Sigmoid colon (tissue), 7 donors: ENCODE results near the gene PCGF5. TPM values are rescaled to one million over a fixed set of nuclear protein-coding genes. Genes with fewer than 3 reads are reported as not detected.

Experiments used
- DNase-seq: peaks from one replicate; pipeline ENCODE4 v3.0.0-alpha.2; 2019
- H3K27ac ChIP-seq, 4 donors: fragments of 200-600 bp; sonication (generic); one replicate each; pipeline ENCODE4 v1.5.1; 2016 to 2019; ENCODE audit warnings: mild to moderate bottlenecking in 1 of 4
- H3K27me3 ChIP-seq, 3 donors: fragments of 200-600 bp; sonication (generic); one replicate each; pipeline ENCODE4 v1.5.1; 2019; ENCODE audit warnings: mild to moderate bottlenecking in 1 of 3
- H3K36me3 ChIP-seq, 4 donors: fragments of 200-600 bp; sonication (generic); one replicate each; pipeline ENCODE4 v1.5.1; 2016 to 2019
- H3K4me1 ChIP-seq, 4 donors: fragments of 200-600 bp; sonication (generic); one replicate each; pipeline ENCODE4 v1.5.1; 2017 to 2019
- H3K4me3 ChIP-seq, 4 donors: fragments of 200-600 bp; sonication (generic); one replicate each; pipeline ENCODE4 v1.5.1; 2017 to 2019; ENCODE audit warnings: mild to moderate bottlenecking in 2 of 4, moderate library complexity in 1 of 4
- H3K9me3 ChIP-seq, 4 donors: fragments of 200-600 bp in 3 of 4; sonication (generic) in 3 of 4; one replicate each; pipeline versions ENCODE4 v1.5.1 to v1.6.1; 2013 to 2019
- EP300 ChIP-seq, 4 donors: sonication (generic); formaldehyde crosslinking; IDR thresholded peaks; one replicate each; pipeline ENCODE4 v1.6.1; 2017; ENCODE audit warnings: antibody characterized with exemption in 4 of 4
- POLR2A ChIP-seq, 2 donors: fragments of 450-650 bp; IDR thresholded peaks; one replicate each; pipeline ENCODE4 v1.6.1; 2016; ENCODE audit warnings: antibody characterized with exemption in 2 of 2, mild to moderate bottlenecking in 2 of 2, moderate library complexity in 2 of 2
- POLR2AphosphoS5 ChIP-seq, 4 donors: sonication (generic); formaldehyde crosslinking; IDR thresholded peaks; one replicate each; pipeline ENCODE4 v1.6.1; 2017; ENCODE audit warnings: antibody characterized with exemption in 4 of 4
- WGBS, 2 donors: extraction: QIAGEN DNeasy Blood & Tissue Kit; methylation state at CpG; one replicate each; pipeline ENCODE4 v1.1.7; 2013; 5-methylcytosine and 5-hydroxymethylcytosine counted together
- intact Hi-C: fragments of 100-400 bp; cut with DNase I; formaldehyde crosslinking; loops from one replicate; pipeline ENCODE4 v1.15.1; 2023
- polyA plus RNA-seq, 3 donors: library from polyadenylated mRNA; stranded (reverse); fragments of 200-250 nt; gene quantifications; one replicate each; pipeline ENCODE4 v1.2.3, GENCODE V29; 2013
- total RNA-seq, 4 donors: library from RNA; depleted of rRNA; stranded (reverse); fragments of >200 nt; gene quantifications; one replicate each; pipeline ENCODE4 v1.1.0, GENCODE V29; 2016
- TF ChIP-seq, protein P1 (sequence below), 4 experiments: fragments of 450-650 bp in 3 of 4; fragments of 200-600 bp in 1 of 4; IDR thresholded peaks; one replicate each; pipeline ENCODE4 v1.5.1; 2016 to 2019; ENCODE audit warnings: antibody characterized with exemption in 4 of 4, mild to moderate bottlenecking in 3 of 4, moderate library complexity in 2 of 4
- donor health status: healthy with polysubstance abuse.
- donor health status: Bipolar disorder and iron deficiency.
- donor health status: healthy.

Gene PCGF5
- total and polyA plus RNA-seq, 7 donors, result 38.9 to 78.7 (median 49.6) TPM

DNA sequence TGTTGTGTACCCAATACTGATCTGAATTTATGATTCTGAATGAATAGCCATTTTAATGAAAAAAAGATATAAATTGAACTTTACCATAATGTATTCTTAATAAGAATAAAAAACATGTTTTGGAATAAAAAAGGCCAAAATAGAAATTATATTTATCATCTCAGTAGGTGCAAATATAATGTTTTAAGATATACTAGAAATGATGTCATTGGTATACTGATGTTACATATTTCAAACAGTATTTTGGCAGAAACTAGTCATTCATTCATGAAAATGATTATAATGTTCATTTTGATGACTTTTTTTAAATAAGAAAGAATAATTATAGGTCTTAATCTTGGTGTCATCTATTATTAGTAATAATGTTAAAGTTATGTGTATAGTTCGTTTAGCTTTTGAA lies 9.2 kb downstream of the PCGF5 start:
- H3K9me3 ChIP-seq, result no peaks in the 10 kb centered on the region
- H3K27me3 ChIP-seq, result no peaks in the 10 kb centered on the region
- TF ChIP-seq, protein P1, sequence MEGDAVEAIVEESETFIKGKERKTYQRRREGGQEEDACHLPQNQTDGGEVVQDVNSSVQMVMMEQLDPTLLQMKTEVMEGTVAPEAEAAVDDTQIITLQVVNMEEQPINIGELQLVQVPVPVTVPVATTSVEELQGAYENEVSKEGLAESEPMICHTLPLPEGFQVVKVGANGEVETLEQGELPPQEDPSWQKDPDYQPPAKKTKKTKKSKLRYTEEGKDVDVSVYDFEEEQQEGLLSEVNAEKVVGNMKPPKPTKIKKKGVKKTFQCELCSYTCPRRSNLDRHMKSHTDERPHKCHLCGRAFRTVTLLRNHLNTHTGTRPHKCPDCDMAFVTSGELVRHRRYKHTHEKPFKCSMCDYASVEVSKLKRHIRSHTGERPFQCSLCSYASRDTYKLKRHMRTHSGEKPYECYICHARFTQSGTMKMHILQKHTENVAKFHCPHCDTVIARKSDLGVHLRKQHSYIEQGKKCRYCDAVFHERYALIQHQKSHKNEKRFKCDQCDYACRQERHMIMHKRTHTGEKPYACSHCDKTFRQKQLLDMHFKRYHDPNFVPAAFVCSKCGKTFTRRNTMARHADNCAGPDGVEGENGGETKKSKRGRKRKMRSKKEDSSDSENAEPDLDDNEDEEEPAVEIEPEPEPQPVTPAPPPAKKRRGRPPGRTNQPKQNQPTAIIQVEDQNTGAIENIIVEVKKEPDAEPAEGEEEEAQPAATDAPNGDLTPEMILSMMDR (IDR thresholded peaks at IDR 0.05), result no peak
- TF ChIP-seq POLR2A (IDR thresholded peaks at IDR 0.05) (no peak), POLR2AphosphoS5 (IDR thresholded peaks at IDR 0.05) (no peak), EP300 (IDR thresholded peaks at IDR 0.05) (no peak)
- H3K27ac ChIP-seq, result no peak overlapping the region
- 39 to 86% methylated on average over 1 of the region's 1 CpG for WGBS, 2 donors
- intact Hi-C loops, result no loop called here
- no peak for DNase-seq
- H3K4me1 ChIP-seq, result peaks cover 0 to 10% (median 0%) of the 10 kb centered on the region in 4 donors
- H3K36me3 ChIP-seq, result peaks cover 0 to 10% (median 0%) of the 10 kb centered on the region in 4 donors
- H3K4me3 ChIP-seq, result no peak overlapping the region

- H3K36me3 ChIP-seq, result peaks cover 0 to 7% (median 0%) of the 10 kb centered on the region in 4 donors
- no peaks in the 10 kb centered on the region for H3K27me3 ChIP-seq
- WGBS, 2 donors, result 65 to 90% methylated on average over 1 of the region's 1 CpG
- H3K4me3 ChIP-seq, result no peak overlapping the region
- intact Hi-C loops, result no loop called here
- TF ChIP-seq EP300 (IDR thresholded peaks at IDR 0.05) (no peak), POLR2A (IDR thresholded peaks at IDR 0.05) (no peak), POLR2AphosphoS5 (IDR thresholded peaks at IDR 0.05) (no peak)
- TF ChIP-seq, protein P1 (IDR thresholded peaks at IDR 0.05), result no peak
- DNase-seq, result no peak
- no peaks in the 10 kb centered on the region for H3K9me3 ChIP-seq
- H3K4me1 ChIP-seq, result peaks cover 0 to 9% (median 0%) of the 10 kb centered on the region in 4 donors
- H3K27ac ChIP-seq, result no peak overlapping the region
These were observed 17.7 kb downstream of the PCGF5 start for GRCh38 chr10:91238191-91238590.

- no peak for DNase-seq
- 47 to 90% methylated on average over 1 of the region's 1 CpG for WGBS, 2 donors
These were observed 19.3 kb downstream of the PCGF5 start for GRCh38 chr10:91239789-91240188.

GRCh38 chr10:91242940-91243339 lies 22.5 kb downstream of the PCGF5 start:
- Histone ChIP-seq H3K9me3 (no peaks in the 10 kb centered on the region), H3K27ac (no peak overlapping the region), H3K4me1 (peaks cover 0 to 20% (median 12%) of the 10 kb centered on the region in 4 donors), H3K4me3 (no peak overlapping the region), H3K27me3 (no peaks in the 10 kb centered on the region), H3K36me3 (peaks cover 0 to 7% (median 0%) of the 10 kb centered on the region in 4 donors)
- no peak for TF ChIP-seq POLR2AphosphoS5 (IDR thresholded peaks at IDR 0.05)
- TF ChIP-seq, protein P1 (IDR thresholded peaks at IDR 0.05), result no peak
- no peak for TF ChIP-seq EP300 (IDR thresholded peaks at IDR 0.05)
- no peak for TF ChIP-seq POLR2A (IDR thresholded peaks at IDR 0.05)
- no peak for DNase-seq
- intact Hi-C loops, result no loop called here
- WGBS, 2 donors, result 81 to 88% methylated on average over 2 of the region's 2 CpGs

More at GRCh38 chr10:91239789-91240188, 19.3 kb downstream of the PCGF5 start:
- H3K4me1 ChIP-seq, result peaks cover 0 to 2% (median 0%) of the 10 kb centered on the region in 4 donors
- intact Hi-C loops, result no loop called here
- no peaks in the 10 kb centered on the region for H3K9me3 ChIP-seq
- H3K27ac ChIP-seq, result no peak overlapping the region
- H3K36me3 ChIP-seq, result peaks cover 0 to 7% (median 0%) of the 10 kb centered on the region in 4 donors
- H3K27me3 ChIP-seq, result no peaks in the 10 kb centered on the region
- no peak overlapping the region for H3K4me3 ChIP-seq
- TF ChIP-seq, protein P1 (IDR thresholded peaks at IDR 0.05), result no peak
- TF ChIP-seq POLR2AphosphoS5 (IDR thresholded peaks at IDR 0.05), result no peak
- no peak for TF ChIP-seq EP300 (IDR thresholded peaks at IDR 0.05)
- no peak for TF ChIP-seq POLR2A (IDR thresholded peaks at IDR 0.05)
